ENCODE data around the gene WBP4.

WBP4 gene

DNA sequence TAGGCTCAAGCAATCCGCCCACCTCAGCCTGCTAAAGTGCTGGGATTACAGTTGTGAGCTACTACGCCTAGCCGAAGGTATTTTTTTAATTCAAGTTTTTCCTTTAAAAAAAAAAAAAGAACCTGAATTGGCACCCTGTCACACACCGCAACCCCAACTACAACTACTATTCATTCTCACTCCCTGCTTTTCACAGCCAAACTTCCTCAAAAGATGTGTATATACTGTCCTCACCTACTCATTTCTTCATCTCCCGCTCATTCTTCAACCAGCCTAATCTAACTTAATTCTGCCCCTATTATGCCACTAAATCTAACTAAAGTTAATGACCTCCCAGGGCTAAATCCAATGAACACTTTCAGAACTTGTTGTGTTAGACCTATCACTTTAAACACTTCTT is 12.7 kb upstream of the WBP4 start:
- DNase-seq (ENCODE audit: low spot score) = no peak

DNA sequence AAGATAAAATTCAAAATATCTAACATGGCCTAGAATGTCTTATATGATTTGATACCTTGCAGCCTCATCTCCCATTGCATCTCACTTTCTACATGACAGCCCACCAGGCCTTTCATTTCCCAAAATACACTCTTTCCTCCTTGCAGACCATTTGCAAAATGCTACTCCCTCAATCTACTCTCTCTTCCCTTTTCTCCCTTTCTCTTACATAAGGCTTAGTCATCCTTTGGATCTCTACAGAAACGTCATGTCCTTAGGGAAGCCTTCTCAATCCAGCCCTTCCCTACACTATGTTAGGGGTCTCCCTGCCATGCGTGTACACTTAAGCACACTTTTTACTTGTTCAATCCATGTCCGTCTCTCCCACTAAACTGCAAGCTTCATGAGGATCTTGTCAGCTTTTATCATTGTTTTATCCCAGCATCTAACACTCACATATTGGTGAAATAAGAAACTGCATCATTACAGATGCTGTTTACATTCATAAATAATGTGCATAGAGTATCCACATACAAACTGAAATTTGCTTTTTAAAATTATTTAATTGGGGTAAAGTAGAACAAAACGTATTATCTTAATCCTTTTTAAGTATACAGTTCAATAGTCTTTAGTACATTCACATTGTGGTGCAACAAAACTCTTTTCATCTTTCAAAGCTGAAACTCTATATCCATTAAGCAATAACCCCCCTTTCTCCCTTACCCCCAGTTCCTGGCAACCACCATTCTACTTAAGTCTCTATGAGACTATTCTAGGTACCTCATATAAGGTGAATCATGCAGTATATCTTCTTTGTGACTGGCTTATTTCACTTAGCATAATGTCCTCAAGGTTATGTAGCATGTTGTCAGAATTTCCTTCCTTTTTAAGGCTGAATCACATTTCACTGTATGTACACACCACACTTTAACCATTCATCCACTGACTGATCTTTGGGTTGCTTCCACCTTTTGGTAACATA is 11.5 kb upstream of the WBP4 start:
- no peak for DNase-seq (ENCODE audit: low spot score)

DNA sequence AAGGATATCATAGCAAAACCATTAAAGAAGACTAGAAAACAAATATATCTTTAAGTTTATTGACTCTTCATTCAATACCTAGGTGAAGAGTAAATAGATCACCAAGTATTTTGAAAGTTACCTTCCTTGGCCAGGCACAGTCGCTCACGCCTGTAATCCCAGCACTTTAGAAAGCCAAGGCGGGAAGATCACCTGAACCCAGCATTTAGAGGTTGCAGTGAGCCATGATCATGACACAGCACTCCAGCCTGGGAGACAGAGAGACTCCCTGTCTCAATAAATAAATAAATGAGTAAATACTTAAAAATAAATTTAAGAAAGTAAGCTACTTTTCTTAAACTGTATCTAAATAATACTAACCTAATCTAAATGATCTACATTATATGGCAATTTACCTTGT is 8.9 kb upstream of the WBP4 start:
- DNase-seq (ENCODE audit: low spot score) = no peak

DNA sequence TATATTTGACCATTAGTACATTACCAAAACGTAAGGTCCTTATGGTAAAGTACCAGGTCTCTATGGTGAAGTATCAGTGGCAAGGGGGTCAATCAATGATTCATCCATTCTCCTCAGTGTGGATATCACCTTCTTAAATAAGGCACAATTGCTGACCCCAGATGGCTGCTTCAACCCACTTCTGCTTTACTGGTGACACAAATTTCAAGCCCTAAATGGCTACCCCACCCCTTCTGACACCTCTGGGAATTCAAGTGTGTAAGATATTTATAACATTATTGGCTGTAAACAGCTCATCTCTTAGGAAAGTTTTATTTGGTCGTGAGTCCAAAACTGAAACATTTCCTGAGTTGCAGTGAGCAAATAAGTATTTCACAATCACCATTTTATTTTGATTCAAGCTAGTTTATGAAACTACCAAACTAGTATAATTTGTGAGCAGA is 7.9 kb upstream of the WBP4 start:
- DNase-seq (ENCODE audit: low spot score) = peak; percentile 53

DNA sequence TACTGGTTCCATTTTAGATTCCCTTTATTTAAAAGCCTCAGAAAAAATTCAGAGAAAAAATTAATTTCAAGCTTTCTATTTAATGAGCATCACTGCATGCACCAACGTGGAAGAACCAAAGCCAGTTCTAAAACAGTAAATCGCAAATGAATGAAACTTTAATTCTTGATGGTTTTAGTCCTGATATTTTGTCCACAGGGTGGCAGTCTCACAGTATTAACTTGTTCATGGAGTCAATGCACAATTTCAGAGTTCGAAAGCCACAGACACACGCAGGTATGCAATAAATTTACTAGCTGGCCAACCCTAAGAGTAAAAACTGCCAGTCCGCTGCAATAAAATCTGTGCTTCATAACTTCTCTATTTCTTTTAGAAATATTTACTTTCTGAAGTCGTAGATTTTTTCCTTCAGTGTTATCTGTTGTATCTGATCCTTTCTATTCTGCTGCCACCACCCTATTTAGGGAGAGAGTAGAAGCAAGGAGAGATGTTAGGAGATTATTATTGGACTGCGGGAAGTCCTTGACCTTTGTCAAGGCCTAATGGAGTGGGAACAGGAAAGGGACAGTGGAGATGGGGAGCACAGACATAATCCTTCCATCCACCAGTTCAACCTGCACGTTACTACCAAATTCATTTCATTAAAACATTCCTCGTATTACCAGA is 7.0 kb upstream of the WBP4 start:
- DNase-seq (ENCODE audit: low spot score) = peak; percentile 31

DNA sequence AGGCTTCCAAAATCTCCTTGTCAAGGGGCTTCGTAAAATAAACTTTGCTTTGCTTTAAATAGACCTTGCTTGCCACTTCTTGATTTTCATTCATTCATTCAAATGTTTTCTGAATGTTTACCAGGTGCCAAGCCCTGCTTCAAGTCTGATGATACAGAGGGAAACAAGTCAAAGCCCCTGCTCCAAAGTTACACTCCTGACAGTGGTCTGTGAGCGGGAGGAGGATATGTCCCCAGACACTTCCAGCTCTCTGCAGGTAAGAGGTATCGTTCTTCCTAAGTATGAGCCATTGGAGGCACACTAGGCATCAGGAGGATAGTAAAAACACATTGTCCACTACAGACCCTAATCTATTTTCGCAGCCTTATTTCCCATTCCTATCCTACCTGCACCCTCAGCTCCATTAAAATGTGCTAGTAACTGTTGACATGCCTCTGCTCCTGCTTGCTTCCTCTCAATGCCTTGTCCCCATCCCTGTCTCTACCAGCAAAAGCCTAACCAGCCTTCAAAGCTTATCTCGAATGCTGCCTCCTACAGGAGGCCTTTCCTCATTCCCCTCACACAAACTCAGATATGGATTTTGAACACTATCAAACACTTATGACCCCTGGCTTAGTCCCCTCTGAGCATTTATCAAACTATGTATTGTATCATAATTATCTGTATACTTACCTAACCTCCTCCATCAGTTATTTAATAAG is 6.2 kb upstream of the WBP4 start:
- DNase-seq (ENCODE audit: low spot score) = no peak

DNA sequence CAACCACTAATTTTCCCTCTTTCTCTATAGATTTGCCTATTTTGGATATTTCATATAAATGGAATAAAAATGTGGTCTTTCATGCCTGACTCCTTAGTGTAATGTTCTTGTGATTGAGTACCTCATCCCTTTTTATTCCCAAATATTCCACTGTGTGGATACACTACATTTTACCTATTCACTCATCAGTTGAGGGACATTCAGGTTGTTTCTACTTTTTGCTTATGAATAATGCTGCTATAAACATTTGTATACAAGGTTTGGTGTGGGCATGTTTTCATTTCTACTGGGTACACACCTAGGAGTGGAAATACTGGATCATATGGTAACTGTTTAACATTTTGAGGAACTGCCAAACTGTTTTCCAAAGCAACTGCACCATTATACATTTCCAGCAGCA is 5.1 kb upstream of the WBP4 start:
- no peak for DNase-seq (ENCODE audit: low spot score)

DNA sequence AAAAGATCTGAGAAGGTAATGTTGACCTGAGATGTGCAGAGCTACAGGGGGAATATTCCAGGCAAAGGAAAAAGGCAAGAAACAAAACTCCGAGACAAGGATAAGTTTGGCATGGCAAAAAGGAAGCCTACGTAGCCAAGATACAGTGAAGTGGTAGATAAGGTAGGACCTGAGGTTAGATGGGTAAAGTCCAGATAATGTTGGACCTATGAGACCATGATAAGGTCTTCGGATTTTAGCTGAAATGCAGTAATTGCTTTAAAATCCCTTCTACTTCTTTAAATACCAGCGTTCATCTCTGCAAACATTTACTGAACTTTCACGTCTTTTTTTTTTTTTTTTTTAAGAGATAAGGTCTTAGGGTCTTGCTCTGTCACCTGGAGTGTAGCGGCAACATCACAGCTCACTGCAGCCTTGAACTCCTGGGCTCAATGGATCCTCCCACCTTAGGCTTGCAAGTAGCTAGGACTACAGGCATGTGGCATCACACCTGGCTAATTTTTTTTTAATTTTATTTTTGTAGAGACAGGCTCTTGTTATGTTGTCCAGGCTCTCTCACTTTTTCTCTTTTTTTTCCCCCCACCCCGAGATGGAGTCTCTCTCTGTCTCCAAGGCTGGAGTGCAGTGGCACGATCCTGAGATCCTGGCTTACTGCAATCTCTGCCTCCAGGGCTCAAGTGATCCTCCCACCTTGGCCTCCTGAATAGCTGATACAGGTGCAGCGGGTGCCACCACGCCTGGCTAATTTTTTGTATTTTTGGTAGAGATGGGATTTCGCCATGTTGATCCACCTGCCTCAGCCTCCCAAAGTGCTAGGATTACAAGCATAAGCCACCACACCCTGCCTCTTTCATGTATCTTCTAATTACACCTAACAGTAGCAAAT is 4.2 kb upstream of the WBP4 start:
- no peak for DNase-seq (ENCODE audit: low spot score)

DNA sequence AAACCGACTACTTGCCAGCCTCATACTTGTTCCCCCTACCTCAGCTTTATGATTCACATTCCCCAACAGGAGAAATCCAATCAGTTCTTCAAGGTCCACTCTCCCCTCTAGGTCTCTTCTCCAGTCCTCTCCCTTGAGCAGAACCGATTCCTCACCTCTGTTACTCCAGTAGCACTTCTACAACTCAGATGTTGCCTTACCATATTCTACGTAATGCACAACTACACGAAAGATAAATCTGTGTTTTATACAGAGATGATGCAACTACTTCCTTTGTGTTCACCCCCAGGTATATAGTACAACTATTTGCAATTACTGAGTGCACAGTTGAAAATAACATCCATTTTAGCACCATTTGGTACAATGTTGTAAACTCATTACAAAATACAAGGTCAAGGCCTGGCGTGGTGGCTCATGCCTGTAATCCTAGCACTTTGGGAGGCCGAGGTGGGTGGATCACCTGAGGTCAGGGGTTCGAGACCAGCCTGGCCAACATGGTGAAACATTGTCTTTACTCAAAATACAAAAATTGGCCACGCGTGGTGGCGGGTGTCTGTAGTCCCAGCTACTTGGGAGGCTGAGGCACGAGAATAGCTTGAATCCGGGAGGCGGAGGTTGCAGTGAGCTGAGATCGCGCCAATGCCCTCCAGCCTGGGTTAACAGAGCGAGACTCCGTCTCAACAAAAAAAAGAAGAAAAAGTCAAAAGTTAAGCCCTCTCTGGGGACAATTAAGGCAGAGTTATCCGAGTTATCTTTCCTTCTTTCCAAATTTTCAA is 2.8 kb upstream of the WBP4 start:
- DNase-seq (ENCODE audit: low spot score) = peak; percentile 6

DNA sequence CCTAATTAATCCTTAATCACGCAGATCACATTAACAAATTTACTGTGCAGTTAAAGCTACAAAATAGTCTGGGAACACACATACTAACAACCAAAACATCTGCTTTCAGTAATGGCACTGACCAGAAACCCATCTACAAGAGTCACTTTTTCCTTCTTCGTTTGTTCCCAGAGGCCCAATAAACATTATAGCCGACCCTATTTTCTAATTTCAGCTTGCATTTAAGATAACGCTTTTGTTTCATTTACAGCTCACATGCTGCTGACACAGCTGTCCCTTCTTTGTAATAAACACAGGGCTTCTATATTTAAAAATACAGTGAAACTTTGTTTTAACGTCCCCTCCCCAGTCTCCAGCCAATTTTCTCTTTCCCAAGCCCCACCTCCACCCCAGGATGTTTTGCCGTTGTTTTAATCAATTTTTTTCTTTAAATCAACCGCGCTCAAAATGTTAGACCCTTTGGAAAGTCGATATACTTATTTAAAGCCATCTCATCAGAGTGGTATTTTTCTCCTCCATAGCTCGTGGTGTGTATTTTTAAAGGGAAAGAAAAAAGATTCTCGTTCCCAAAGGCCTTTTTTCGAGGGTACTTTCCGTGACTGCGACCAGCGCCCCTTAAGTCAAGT is 1.7 kb upstream of the WBP4 start:
- peak; percentile 7 for DNase-seq (ENCODE audit: low spot score)

DNA sequence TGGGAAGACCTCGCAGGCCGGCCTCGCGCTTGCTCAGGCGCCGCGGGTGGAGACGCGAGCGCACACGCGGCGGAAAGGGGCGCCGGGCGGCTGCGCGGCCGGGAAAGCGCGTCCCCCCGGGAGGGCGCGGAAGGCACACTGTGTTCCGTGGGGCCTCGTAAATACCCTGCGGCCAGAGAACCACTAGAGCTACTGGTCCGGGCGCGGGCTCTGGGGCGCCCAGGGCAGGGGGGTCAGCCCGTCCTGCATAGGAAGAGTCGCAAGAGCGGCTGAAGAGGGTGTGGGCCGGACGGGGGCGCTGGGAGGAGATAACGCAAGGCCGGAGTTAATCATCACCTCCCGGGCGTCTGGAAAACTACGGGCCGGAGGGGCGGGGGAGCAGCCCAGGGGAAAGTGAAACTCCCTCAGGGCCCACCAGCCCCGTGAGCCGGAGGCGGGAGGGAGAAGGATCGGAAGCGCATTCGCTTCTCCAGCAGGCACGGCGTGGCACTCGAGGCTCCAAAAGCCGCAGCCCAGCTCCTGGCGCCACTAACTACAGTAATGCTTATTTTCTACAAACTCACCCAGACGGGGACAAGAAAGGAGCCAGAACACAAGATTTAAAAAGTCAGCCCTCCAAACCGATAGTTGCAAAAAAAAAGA is 1.1 kb upstream of the WBP4 start:
- peak; percentile 86 for DNase-seq (ENCODE audit: low spot score)

DNA sequence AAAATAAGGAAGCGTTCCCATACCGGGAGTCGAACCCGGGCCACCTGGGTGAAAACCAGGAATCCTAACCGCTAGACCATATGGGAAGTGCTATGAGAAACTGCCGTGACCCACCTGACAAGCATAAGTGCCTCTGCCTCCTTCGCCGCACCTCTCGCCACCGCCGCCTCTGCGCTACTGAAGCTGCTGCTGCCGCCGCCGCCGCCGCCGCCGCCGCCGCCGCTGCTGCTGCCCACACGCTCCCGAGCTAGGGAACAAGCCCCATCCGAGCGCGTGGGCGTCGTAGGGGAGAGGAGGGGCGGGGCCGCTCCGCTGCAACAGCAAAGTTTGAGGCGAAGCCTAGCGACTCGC is 610 bp upstream of the WBP4 start:
- DNase-seq (ENCODE audit: low spot score) = peak; percentile 78

DNA sequence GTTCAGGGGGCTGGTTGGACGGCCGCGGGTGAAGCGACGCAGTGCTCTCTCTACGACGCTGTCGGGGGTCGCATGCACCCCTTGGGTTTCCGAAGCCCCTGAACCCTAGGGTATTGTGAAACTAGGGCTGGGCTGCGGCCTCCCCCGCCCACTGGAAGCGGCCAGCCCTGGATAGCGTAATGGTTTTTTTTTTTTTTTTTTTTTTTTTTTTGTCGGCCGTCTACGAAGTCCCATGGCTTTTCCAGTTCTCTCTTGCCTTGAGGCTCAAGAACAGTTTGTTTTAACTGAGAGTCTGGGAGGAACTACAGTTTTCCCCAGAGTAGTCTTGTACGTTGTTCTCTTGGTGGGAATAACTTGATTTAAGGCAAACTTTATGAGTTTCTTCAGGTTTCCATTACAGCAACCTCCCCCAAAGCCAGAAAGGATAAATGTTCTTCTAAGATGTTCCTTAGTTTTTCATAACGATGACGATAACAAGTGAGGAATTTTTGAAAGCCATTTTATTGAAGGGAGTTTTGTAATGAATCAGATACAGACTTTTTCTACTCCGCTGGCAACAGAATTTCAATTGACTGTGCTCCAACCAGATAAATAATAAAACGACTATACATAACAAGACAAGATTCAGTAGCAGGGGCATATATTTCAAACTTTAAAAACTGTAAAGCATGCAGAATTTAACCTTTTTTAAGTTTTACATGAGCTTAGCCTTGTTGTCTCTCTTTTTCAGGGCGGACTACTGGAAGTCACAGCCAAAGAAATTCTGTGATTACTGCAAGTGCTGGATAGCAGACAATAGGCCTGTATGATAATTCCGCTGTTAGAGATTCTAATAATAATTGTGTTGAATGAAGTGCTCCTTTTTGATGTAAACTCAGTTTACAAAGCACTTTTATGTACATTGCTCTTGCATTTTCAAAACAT is 867 bp downstream of the WBP4 start:
- peak; percentile 75 for DNase-seq (ENCODE audit: low spot score)

DNA sequence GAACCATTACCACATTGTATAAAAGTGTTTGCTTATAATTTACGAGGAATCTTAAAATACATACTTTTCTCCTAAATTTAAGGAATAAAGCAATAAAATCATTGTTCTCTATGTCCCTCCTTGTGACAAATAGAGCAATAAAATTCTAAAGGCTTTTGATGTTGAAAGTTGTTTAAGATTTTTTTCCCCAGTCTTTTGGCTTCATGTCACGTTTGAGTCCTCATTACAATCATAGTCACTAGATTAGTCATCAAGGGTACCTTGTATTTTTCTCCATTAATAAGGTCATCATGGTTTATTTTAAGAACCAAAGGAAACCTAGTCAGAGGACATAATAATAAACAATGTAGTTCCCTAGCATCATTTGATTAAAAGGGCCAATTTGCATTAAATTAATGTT is 3.2 kb downstream of the WBP4 start:
- DNase-seq (ENCODE audit: low spot score) = peak; percentile 65

DNA sequence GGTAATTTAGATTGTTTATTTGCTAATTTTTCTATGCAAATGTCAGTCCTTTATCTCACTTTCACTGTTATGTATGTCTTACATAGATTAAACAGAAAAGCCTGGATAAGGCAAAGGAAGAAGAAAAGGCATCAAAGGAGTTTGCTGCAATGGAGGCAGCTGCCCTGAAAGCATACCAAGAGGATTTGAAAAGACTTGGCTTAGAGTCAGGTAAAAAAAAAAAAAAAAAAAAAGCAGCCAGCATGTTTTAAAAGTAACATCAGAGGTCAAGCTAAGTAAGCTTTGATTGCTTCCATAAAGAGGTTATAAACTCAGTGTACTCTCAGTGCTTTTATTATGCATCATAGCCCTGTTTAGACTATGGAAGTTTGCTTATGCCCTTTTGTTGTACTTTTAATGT is 3.8 kb downstream of the WBP4 start:
- peak; percentile 47 for DNase-seq (ENCODE audit: low spot score)

DNA sequence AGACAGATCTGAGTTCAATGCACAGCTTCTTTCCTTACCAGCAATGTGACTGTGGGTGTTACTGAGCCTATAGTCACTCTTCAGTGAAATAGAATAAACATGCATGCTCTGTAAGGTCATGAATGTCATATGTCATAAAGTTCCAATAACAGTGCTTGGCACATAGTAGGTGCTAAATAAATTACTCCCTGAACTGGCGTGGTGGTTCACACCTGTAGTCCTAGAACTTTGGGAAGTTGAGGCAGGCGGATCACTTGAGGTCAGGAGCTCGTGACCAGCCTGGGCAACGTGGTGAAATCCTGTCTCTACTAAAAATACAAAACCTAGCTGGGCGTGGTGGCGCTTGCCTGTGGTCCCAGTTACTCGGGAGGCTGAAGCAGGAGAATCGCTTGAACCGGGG is 13.2 kb downstream of the WBP4 start:
- no peak for DNase-seq (ENCODE audit: low spot score)

DNA sequence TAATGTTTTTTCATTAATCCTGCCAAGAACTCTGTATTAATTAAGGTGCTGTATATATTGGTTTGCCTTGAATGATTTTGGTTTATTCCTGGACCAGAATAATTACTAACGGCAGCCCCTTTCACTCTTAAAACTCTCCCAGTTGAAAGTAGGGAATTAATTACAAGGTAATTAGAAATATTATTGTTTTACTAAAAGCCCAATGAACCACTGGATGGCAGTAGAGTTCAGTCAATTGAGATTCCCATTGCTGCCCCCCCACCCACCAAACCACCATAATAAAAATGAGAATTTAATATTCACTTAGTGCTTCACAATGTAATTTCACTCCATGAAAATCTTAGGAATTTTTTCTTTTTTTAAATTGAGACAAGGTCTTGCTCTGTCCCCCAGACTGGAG is 13.7 kb downstream of the WBP4 start:
- DNase-seq (ENCODE audit: low spot score) = peak; percentile 58

DNA sequence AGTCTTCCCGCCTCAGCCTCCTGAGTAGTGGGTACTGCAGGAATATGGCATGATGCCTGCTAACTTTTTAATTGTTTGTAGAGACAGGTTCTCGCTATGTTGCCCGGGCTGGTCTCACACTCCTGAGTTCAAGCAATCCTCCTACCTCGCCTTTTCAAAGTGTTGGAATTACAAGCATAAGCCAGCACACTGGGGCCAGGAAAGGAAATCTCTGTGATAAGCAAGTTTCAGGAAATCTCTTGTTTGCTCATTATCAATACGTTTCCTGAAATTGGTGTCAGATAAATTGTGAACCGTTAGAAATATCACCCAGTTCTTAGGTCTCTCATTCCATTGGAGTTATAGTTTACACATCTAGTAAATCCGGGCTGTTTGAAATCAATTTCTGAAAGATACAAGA is 14.2 kb downstream of the WBP4 start:
- DNase-seq (ENCODE audit: low spot score) = no peak

DNA sequence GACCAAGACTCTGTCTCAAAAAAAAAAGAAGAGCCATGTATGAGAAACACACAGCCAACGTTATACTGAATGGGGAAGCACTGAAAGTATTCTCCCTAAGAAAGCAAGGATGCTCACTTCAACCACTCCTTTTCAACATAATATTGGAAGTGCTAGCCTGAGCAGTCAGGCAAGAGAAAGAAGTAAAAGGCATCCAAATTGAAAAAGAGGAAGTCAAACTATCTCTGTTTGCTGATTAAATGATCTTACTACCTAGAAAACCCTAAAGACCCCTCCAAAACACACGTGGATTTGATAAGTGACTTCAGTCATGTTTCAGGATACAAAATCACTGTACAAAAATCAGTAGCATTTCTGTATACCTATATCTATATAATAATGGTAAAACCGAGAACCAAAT is 16.2 kb downstream of the WBP4 start:
- no peak for DNase-seq (ENCODE audit: low spot score)
